Brain microvascular endothelial cell (primary cell): ENCODE measurements around the gene DBP.
"Not testable (repeated sequence)": the region's sequence is repeated elsewhere in the genome, so short reads cannot be mapped to it uniquely, and the experiment has no call there.

Source experiments
- DNase-seq: peaks from one replicate; pipeline ENCODE4 v3.0.0-alpha.2; 2020
- H3K27ac ChIP-seq: fragments of 250-450 bp; sonication (Bioruptor Pico); 2 replicates; pipeline ENCODE4 v1.5.1; 2020; ENCODE audit warnings: mild to moderate bottlenecking, moderate library complexity
- H3K27me3 ChIP-seq: fragments of 250-450 bp; sonication (Bioruptor Pico); replicated peaks from 2 replicates; pipeline ENCODE4 v1.5.1; 2020; ENCODE audit warnings: mild to moderate bottlenecking
- H3K36me3 ChIP-seq: fragments of 250-450 bp; sonication (Bioruptor Pico); replicated peaks from 2 replicates; pipeline ENCODE4 v1.5.1; 2020; ENCODE audit warnings: mild to moderate bottlenecking
- H3K4me3 ChIP-seq: 2 replicates; pipeline ENCODE4 v1.5.1; 2011; ENCODE audit warnings: low read depth, mild to moderate bottlenecking, control low read depth, low read length, moderate library complexity
- in situ Hi-C: cut with HindIII; loops from 2 replicates; pipeline ENCODE4 v1.10.0; 2017; ENCODE audit warnings: low sequenced_read_pairs, low pct_ligation_motif_present
- TF ChIP-seq, protein P1 (sequence below): IDR thresholded peaks from 2 replicates; pipeline ENCODE4 v1.5.1; 2011; ENCODE audit warnings: low read depth, mild to moderate bottlenecking, moderate library complexity, low read length, control low read depth, inconsistent platforms; ENCODE audit errors: missing control alignments

Gene DBP

GRCh38 chr19:48632692-48633147 lies 4.5 kb downstream of the DBP start:
- Histone ChIP-seq H3K4me3 (no peak overlapping the region), H3K36me3 (no peaks in the 10 kb centered on the region), H3K27me3 (no peaks in the 10 kb centered on the region), H3K27ac (no peak overlapping the region)
- in situ Hi-C loops = no loop called here
- TF ChIP-seq, protein P1, sequence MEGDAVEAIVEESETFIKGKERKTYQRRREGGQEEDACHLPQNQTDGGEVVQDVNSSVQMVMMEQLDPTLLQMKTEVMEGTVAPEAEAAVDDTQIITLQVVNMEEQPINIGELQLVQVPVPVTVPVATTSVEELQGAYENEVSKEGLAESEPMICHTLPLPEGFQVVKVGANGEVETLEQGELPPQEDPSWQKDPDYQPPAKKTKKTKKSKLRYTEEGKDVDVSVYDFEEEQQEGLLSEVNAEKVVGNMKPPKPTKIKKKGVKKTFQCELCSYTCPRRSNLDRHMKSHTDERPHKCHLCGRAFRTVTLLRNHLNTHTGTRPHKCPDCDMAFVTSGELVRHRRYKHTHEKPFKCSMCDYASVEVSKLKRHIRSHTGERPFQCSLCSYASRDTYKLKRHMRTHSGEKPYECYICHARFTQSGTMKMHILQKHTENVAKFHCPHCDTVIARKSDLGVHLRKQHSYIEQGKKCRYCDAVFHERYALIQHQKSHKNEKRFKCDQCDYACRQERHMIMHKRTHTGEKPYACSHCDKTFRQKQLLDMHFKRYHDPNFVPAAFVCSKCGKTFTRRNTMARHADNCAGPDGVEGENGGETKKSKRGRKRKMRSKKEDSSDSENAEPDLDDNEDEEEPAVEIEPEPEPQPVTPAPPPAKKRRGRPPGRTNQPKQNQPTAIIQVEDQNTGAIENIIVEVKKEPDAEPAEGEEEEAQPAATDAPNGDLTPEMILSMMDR = no peak
- DNase-seq = no peak

- H3K4me3 ChIP-seq, in situ Hi-C loops, H3K36me3 ChIP-seq, H3K27me3 ChIP-seq, H3K27ac ChIP-seq, DNase-seq: not testable (repeated sequence)
Measured at GRCh38 chr19:48632286-48632685, 4.9 kb downstream of the DBP start.

GRCh38 chr19:48631225-48631624 lies 6.0 kb downstream of the DBP start:
- no peaks in the 10 kb centered on the region for H3K36me3 ChIP-seq
- H3K27me3 ChIP-seq = no peaks in the 10 kb centered on the region
- in situ Hi-C loops = no loop called here
- TF ChIP-seq, protein P1 = no peak
- H3K4me3 ChIP-seq = no peak overlapping the region
- DNase-seq = no peak
- no peak overlapping the region for H3K27ac ChIP-seq

- Histone ChIP-seq H3K36me3 (no peaks in the 10 kb centered on the region), H3K27ac (peak overlapping the region; percentile 5), H3K4me3 (peak overlapping the region; percentile 27), H3K27me3 (no peaks in the 10 kb centered on the region)
- TF ChIP-seq, protein P1 = peak; percentile 46
- peak; percentile 51 for DNase-seq
- in situ Hi-C loops = no loop called here
Measured at GRCh38 chr19:48630296-48631063, 6.7 kb downstream of the DBP start.

GRCh38 chr19:48629599-48630295 lies 7.4 kb downstream of the DBP start:
- TF ChIP-seq, protein P1 = no peak
- peak overlapping the region; percentile 27 for H3K4me3 ChIP-seq
- H3K27me3 ChIP-seq = no peaks in the 10 kb centered on the region
- H3K36me3 ChIP-seq = no peaks in the 10 kb centered on the region
- H3K27ac ChIP-seq = peak overlapping the region; percentile 5
- DNase-seq = peak; percentile 56
- in situ Hi-C loops = no loop called here

DNA sequence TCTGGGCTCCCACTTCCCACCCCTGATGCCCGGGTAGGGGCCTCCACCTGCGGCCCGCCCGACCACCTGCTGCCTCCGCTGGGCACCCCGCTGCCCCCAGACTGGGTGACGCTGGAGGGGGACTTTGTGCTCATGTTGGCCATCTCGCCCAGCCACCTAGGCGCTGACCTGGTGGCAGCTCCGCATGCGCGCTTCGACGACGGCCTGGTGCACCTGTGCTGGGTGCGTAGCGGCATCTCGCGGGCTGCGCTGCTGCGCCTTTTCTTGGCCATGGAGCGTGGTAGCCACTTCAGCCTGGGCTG lies 7.9 kb downstream of the DBP start:
- in situ Hi-C loops = no loop called here
- TF ChIP-seq, protein P1 = no peak
- no peak for DNase-seq
- no peak overlapping the region for H3K27ac ChIP-seq
- no peaks in the 10 kb centered on the region for H3K36me3 ChIP-seq
- H3K4me3 ChIP-seq = no peak overlapping the region
- H3K27me3 ChIP-seq = no peaks in the 10 kb centered on the region
